Head of caudate nucleus (tissue), 42 donors: Measurements from ENCODE around the gene PLEKHG2.

Source experiments
- DNase-seq, 42 donors: peaks; one replicate each; pipeline versions ENCODE4 v3.0.0 to v3.0.0-alpha.2; 2020 to 2021; ENCODE audit warnings: mixed read lengths in 7 of 42
- intact Hi-C: fragments of 100-400 bp; cut with DNase I; formaldehyde crosslinking; loops from one replicate; pipeline ENCODE4 v1.15.0; 2022

PLEKHG2 gene

DNA sequence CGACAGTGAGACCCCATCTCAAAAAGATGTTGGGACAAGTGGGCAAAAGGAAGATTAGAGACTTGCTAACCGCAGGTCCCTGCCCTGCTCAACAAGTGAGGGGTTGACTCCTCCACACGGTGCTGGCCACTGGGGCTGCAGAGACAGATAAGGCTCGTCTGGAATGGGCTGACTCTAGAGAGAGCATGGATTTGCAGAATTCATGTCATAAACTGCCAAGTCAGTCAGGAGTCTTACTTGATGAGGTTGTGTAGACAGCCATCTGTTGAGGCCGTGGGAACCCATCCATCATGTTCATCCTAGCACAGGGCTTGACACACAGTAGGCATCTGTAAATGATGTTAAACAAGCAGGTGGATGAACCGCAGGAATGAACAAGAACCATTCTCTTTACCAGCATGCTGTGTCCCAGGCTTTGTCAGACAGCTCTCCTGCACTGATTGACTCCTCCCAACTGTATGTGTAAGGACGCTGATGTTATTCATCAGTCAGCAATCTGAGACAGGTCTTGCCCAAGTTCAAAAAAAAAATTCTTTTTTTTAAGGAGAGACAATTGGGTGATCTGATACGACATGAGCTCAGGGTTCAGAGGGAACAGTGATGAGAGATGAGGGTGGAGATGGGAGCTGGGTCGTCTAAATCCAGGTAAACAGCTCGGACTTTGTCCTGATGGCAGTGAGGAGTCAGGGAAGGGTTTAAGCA lies 30.4 kb upstream of the PLEKHG2 start:
- intact Hi-C loops, result no loop called here
- DNase-seq, result no peak

- intact Hi-C loops, result no loop called here
- no peak for DNase-seq
Observed at GRCh38 chr19:39382991-39383828, 29.3 kb upstream of the PLEKHG2 start.

DNA sequence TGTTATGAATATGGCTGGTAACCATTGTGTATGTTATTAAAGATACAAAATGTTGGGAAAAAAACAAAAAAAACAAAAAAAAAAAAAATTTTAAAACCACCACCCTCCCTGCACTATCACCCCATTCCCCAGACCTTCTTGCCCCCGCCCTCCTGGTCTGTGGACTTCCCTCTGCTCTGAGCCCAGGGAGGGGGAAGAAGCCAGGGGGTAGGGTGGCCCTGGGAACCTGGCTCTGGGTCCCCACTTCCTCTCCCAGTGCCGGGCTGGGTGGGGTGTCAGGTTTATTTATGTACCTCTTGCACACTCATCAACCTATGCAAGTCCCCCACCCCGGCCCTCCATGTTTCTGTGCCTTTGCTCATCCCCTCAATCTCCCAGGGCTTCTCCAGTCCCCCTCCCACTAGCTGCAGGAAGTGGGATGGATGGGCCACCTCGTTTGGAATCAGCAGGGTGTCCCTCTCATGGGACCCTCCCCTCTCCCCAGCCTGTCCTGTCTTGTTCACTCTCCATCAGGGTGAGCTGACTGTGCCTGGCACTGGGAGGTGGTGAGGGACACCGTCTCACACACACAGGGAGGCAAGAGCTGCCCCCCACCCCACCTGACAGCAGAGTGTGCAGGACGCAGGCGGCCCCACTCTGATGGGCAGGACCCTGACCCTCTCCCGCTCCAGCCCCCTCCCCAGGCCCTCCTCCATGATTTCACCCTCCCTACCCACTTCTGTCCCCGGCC lies 27.5 kb upstream of the PLEKHG2 start:
- intact Hi-C loops, result no loop called here
- DNase-seq, result no peak

- intact Hi-C loops, result no loop called here
- DNase-seq, result no peak
Observed at GRCh38 chr19:39385629-39386411, 26.6 kb upstream of the PLEKHG2 start.

- DNase-seq, result no peak
- intact Hi-C loops, result no loop called here
Observed at GRCh38 chr19:39386557-39386956, 25.9 kb upstream of the PLEKHG2 start.

DNA sequence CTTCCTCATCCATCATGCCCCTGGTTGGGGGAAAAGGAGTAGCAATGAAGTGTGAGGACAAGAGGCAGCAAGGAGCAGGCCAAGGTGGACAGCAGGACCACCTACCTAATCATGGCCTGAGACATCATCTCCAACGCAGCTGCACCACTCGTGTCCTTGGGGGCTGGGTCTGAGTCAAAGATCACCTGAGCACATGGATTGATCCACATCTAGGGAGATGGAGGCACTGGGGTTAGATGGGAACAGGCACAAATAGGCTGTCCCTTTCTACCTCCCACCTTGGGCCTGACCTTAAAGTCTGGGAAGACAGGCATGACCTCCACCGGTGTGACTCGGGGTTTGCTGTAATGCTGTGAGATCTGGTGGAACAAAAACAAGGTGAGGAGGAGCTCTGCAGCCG lies 23.8 kb upstream of the PLEKHG2 start:
- intact Hi-C loops, result no loop called here
- DNase-seq, result no peak

DNA sequence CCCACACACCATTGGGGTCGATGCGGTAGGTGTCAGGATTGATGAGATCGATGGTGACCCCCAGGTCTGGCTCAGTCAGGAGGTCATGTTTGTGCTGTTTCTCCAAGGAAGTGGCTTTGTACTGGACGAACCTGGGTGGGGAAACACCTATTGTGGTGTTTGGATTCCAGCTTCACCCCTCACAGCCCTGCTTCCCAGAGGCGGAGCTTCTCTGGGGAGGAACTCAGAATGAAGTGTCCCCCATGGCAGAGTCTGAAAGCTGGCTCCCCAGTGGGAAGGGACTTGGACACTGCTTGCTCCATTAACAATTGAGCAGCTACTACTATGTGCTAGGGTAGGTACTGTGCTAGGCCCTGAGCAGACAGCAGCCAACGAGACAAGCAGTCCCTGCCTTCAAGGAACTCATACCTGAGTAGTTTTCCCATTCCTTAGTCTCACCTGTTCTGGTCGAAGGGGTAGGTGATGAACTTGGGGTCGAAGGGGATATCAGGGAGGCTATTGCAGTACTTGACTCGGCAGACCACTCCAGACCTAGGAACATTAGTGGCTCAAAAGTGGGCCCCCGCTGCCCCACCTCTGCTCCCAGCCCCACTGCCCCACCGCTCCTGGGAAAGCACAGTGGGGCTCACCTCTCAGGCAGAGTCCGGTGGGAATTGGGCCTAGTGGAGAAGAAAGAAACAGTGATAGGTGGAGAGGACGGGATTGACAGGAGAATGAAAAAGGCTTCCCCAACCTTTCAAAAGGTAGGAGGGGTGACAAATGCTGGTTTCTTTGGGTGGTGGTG lies 22.6 kb upstream of the PLEKHG2 start:
- DNase-seq, result no peak
- intact Hi-C loops, result loop anchor here (10.0 kb wide), 1 partner anchor 45 kb away; the partner anchor contains the start of gene SAMD4B

GRCh38 chr19:39390451-39390750 lies 22.1 kb upstream of the PLEKHG2 start:
- intact Hi-C loops, result loop anchor here (10.0 kb wide), 1 partner anchor 46 kb away; the partner anchor contains the start of gene SAMD4B
- peak in 28 of 42 donors; percentile 67 to 92 (median 82) for DNase-seq

DNA sequence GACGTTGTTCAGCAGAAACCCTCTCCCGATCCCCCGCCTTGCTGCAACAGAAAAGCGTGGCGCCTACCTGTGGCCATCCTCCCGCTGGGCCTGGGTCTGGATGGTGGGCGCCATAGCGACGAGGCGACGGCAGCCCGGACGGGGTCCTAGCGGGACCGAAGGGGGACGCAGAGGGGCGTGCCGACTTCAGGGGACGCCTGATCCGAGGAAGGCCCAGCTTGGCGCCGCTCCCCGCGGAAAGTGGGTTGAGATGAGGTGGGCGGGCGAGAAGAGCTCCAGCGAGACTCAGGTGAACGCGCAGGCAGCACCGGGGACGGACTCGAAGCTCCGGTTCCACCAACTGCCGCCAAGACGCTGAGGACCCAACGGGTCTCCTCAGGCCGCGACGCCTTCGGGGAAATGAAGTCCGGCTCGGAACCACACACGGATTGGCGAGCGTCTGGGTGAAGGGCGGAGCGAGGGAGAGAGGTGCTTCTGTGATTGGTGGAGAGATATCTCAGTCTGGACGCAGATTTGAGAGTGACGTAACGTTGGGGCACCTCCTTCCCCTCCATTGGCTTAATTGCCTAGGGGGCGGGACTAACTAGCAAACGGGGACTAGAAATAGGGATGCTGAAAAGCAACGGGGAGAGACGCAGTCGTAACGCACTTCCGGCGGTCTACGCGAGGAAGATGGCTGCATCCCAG lies 21.6 kb upstream of the PLEKHG2 start, which contains the start of the genes MED29 and PAF1:
Gene MED29 (plus strand): TSS at position 628 of the 687 bp plus-strand sequence. CDS start 45 bp downstream, at position 673.
Gene PAF1 (minus strand): TSS at position 356 of the 687 bp plus-strand sequence. CDS start 242 bp downstream, at position 114.
- DNase-seq, result peak; percentile 88 to 100 (median 98)
- intact Hi-C loops, result loop anchor here (10.0 kb wide), 1 partner anchor 46 kb away; the partner anchor contains the start of gene SAMD4B

- intact Hi-C loops, result loop anchor here (5.0 to 10.0 kb wide), 2 partner anchors 53 to 135 kb away; partner anchors contain the start of genes EID2B and SAMD4B
- peak; percentile 70 to 94 (median 86) for DNase-seq
Observed at GRCh38 chr19:39397360-39398296, 14.8 kb upstream of the PLEKHG2 start.

DNA sequence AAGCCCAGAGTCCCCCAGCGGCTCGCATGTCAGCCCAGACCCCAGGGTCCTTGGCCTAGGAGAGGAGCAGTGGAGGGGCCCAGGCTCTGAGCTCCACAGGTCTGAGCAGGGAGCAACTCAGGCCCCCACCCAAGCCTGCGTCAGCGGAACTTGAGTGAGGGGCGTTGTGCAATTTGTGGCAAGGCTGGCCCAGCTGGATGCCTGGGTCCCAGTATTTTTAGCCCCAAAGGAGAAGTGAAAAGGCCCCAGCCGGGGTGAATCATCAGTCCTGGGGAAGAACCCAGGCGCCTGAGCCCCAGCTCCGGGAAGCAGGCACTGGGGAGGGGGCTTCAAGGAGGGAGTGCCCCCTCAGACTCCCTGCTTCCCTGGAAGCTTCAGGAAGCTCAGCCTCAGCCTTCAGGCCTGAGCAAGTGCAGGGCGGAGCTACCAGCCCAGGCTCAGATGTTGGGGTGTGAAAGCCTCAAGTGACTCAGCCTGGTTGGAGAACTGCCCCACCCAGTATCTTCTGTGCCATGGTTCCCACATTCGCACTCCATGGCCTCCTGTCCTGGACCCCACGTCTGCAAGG lies 14.1 kb upstream of the PLEKHG2 start:
- peak in 31 of 42 donors; percentile 29 to 76 (median 55) for DNase-seq
- intact Hi-C loops, result loop anchor here (5.0 to 10.0 kb wide), 2 partner anchors 54 to 134 kb away; partner anchors contain the start of genes EID2B and SAMD4B

- intact Hi-C loops, result loop anchor here (5.0 to 10.0 kb wide), 2 partner anchors 55 to 133 kb away; partner anchors contain the start of genes EID2B and SAMD4B
Observed at GRCh38 chr19:39399668-39400050, 12.8 kb upstream of the PLEKHG2 start.

GRCh38 chr19:39400061-39400460 lies 12.4 kb upstream of the PLEKHG2 start:
- intact Hi-C loops, result no loop called here

More at GRCh38 chr19:39399668-39400050, 12.8 kb upstream of the PLEKHG2 start:
- DNase-seq, result no peak

GRCh38 chr19:39401070-39401548 lies 11.4 kb upstream of the PLEKHG2 start:
- DNase-seq, result no peak
- intact Hi-C loops, result no loop called here

More at GRCh38 chr19:39400061-39400460, 12.4 kb upstream of the PLEKHG2 start:
- DNase-seq, result no peak
